Right lobe of liver (tissue), 6 donors: ENCODE results near the gene PIK3CG. TPM values are rescaled to one million over a fixed set of nuclear protein-coding genes. Genes with fewer than 3 reads are reported as not detected.

Experiments
- ATAC-seq, 4 donors: fragments of 200-7000 bp; cut with Tn5 transposase; one replicate each; pipeline ENCODE4 v1.9.1; 2020; ENCODE audit warnings: mild to moderate bottlenecking in 4 of 4, moderate library complexity in 4 of 4
- DNase-seq, 3 donors: peaks; one replicate each; pipeline ENCODE4 v3.0.0-alpha.2; 2020
- H3K27ac ChIP-seq, 3 donors: fragments of 200-600 bp; one replicate each; pipeline ENCODE4 v1.8.0; 2022
- H3K27me3 ChIP-seq, 2 donors: fragments of 200-600 bp; one replicate each; pipeline ENCODE4 v1.8.0; 2022
- H3K36me3 ChIP-seq, 4 donors: fragments of 200-600 bp; sonication (generic) in 1 of 4; one replicate each; pipeline versions ENCODE4 v1.5.1 to v1.8.0; 2017 to 2022; ENCODE audit warnings: control low read depth in 1 of 4
- H3K4me1 ChIP-seq, 4 donors: fragments of 200-600 bp; sonication (generic) in 1 of 4; one replicate each; pipeline versions ENCODE4 v1.5.1 to v1.8.0; 2017 to 2022; ENCODE audit warnings: control low read depth in 1 of 4
- H3K4me3 ChIP-seq, 3 donors: fragments of 200-600 bp; one replicate each; pipeline ENCODE4 v1.8.0; 2022
- H3K9me3 ChIP-seq, 4 donors: fragments of 200-600 bp; sonication (generic) in 1 of 4; one replicate each; pipeline versions ENCODE4 v1.5.1 to v1.8.0; 2017 to 2022; ENCODE audit warnings: control low read depth in 1 of 4
- POLR2A ChIP-seq: fragments of 450-650 bp; IDR thresholded peaks from one replicate; pipeline ENCODE4 v1.6.1; 2017; ENCODE audit warnings: antibody characterized with exemption, mild to moderate bottlenecking
- WGBS: methylation state at CpG from one replicate; pipeline ENCODE4 v1.1.6; 2018; ENCODE audit warnings: low coverage, low lambda C conversion rate; ENCODE audit not compliant: insufficient coverage; ENCODE audit errors: missing lambda C conversion rate; 5-methylcytosine and 5-hydroxymethylcytosine counted together
- intact Hi-C, 2 donors: fragments of 100-400 bp; cut with DNase I; formaldehyde crosslinking; loops; one replicate each; pipeline versions ENCODE4 v1.11.2 to v1.14.1; 2022
- total RNA-seq, 6 experiments: library from RNA; depleted of rRNA in 2 of 6; stranded (reverse); fragments of >200 nt in 2 of 6; fragmentation: NEBNext Ultra II Directional in 3 of 6; extraction: Animal tissue kit (Norgen Biotek cat#: 25700) in 3 of 6; gene quantifications; one replicate each; pipeline versions ENCODE4 v1.1.0 to v1.2.4, GENCODE V29; 2016 to 2023
- TF ChIP-seq, protein P1 (sequence below), 4 donors: fragments of 200-600 bp in 3 of 4; fragments of 450-650 bp in 1 of 4; IDR thresholded peaks; one replicate each; pipeline versions ENCODE4 v1.5.1 to v1.8.0; 2016 to 2022; ENCODE audit warnings: antibody characterized with exemption in 4 of 4, mild to moderate bottlenecking in 2 of 4
- donor health status: DM: no; HTN: yes; CAD: no.
- donor health status: DM: no; HTN: no; CAD: no.
- donor health status: DM: no; HTN: no; CAD: no.
- donor health status: DM: no; HTN: yes; CAD: no.
- donor health status: DM: no; HTN: yes; CAD: no.

Gene PIK3CG
- total RNA-seq, 6 experiments from 2014 or later, result 0.53 to 1.9 (median 0.71) TPM

DNA sequence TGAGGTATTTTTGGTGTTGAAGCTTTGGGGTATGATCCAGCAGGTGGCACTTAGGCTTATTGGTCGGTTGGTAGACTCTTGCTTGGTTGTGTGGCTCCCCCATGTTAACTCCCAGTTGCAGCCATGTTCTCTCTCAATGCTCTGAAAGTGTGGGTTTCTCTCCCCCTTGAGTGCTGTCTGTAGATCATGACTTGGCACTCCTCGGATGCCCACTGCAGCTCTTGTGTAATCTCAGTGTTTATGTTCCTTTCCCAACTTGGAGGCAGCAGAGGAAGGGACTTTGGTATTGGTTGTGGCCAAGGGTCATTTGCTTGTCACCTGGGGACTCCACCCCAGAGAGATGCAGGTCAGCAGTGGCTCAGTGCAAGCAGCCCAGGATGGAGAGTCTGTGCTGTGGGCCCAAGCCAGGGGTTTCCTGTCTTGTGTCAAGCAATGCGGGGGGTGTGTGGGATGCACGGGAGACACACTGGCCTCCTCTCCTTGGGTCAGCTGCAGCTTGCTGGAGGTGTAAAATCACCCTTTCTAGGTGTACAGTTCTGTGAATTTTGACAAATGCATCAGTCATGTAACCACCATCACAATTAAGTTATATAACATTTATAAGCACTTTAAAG is 36.9 kb downstream of the PIK3CG start:
- Histone ChIP-seq H3K27me3 (no peaks in the 10 kb centered on the region), H3K36me3 (no peaks in the 10 kb centered on the region), H3K27ac (no peak overlapping the region), H3K4me1 (no peaks in the 10 kb centered on the region), H3K9me3 (no peaks in the 10 kb centered on the region), H3K4me3 (no peak overlapping the region)
- 54% methylated on average over 3 of the region's 4 CpGs for WGBS
- ATAC-seq, result peak in 1 of 4 donors; percentile 50
- intact Hi-C loops, result no loop called here
- no peak for TF ChIP-seq POLR2A
- TF ChIP-seq, protein P1, sequence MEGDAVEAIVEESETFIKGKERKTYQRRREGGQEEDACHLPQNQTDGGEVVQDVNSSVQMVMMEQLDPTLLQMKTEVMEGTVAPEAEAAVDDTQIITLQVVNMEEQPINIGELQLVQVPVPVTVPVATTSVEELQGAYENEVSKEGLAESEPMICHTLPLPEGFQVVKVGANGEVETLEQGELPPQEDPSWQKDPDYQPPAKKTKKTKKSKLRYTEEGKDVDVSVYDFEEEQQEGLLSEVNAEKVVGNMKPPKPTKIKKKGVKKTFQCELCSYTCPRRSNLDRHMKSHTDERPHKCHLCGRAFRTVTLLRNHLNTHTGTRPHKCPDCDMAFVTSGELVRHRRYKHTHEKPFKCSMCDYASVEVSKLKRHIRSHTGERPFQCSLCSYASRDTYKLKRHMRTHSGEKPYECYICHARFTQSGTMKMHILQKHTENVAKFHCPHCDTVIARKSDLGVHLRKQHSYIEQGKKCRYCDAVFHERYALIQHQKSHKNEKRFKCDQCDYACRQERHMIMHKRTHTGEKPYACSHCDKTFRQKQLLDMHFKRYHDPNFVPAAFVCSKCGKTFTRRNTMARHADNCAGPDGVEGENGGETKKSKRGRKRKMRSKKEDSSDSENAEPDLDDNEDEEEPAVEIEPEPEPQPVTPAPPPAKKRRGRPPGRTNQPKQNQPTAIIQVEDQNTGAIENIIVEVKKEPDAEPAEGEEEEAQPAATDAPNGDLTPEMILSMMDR (IDR thresholded peaks at IDR 0.05), result no peak
- no peak for DNase-seq

GRCh38 chr7:106905734-106906133 is 40.7 kb downstream of the PIK3CG start:
- H3K36me3 ChIP-seq, result no peaks in the 10 kb centered on the region
- DNase-seq, result no peak
- intact Hi-C loops, result no loop called here
- TF ChIP-seq, protein P1 (IDR thresholded peaks at IDR 0.05), result no peak
- no peak for TF ChIP-seq POLR2A
- no peak overlapping the region for H3K4me3 ChIP-seq
- no peak for ATAC-seq
- H3K27ac ChIP-seq, result no peak overlapping the region
- no peaks in the 10 kb centered on the region for H3K9me3 ChIP-seq
- 29% methylated on average over 3 of the region's 3 CpGs for WGBS
- no peaks in the 10 kb centered on the region for H3K4me1 ChIP-seq
- H3K27me3 ChIP-seq, result no peaks in the 10 kb centered on the region

- no peaks in the 10 kb centered on the region for H3K4me1 ChIP-seq
- no peak overlapping the region for H3K27ac ChIP-seq
- no peak overlapping the region for H3K4me3 ChIP-seq
- TF ChIP-seq, protein P1 (IDR thresholded peaks at IDR 0.05), result no peak
- no peak for TF ChIP-seq POLR2A
- H3K36me3 ChIP-seq, result no peaks in the 10 kb centered on the region
- H3K9me3 ChIP-seq, result no peaks in the 10 kb centered on the region
- H3K27me3 ChIP-seq, result no peaks in the 10 kb centered on the region
- no peak for ATAC-seq
- no peak for DNase-seq
- 62% methylated on average over 2 of the region's 2 CpGs for WGBS
- intact Hi-C loops, result no loop called here
Measured at GRCh38 chr7:106911959-106912358, 46.9 kb downstream of the PIK3CG start.

DNA sequence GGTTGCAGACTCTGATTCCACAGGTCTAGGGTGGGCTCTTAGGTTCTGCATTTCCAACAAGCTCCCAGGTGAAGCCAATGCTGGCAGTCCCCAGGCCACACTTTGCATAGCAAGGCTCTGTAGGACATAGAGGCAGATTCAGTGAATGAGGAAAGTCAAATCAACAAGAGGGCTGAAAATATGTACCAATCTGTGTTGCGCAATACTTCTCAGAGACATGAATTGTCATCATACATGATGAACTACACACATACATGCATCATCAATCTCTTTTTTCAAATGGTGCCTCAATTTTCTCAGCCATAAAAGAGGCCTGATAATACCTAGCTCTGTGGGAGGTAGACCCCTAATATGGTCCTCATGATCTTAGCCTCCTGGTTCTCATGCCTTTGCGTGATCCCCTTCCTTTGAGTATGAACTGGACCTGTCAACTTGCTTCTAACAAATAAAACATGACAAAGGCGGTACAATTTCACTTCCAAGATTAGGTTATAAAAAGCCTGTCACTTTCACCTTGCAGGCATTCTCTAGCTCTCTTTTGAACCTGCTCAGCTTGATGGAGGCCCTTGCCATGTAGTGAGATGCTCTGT is 49.0 kb downstream of the PIK3CG start:
- TF ChIP-seq, protein P1 (IDR thresholded peaks at IDR 0.05), result no peak
- TF ChIP-seq POLR2A, result no peak
- 72% methylated on average over 3 of the region's 3 CpGs for WGBS
- no peak for DNase-seq

More for the DNA sequence above, 49.0 kb downstream of the PIK3CG start:
- H3K27ac ChIP-seq, result no peak overlapping the region
- no peaks in the 10 kb centered on the region for H3K9me3 ChIP-seq
- ATAC-seq, result no peak
- no peak overlapping the region for H3K4me3 ChIP-seq
- H3K27me3 ChIP-seq, result no peaks in the 10 kb centered on the region
- intact Hi-C loops, result no loop called here
- H3K36me3 ChIP-seq, result no peaks in the 10 kb centered on the region
- H3K4me1 ChIP-seq, result no peaks in the 10 kb centered on the region
